GM12875 (cell line): Measurements from ENCODE around the gene SMKR1.
"Not testable (repeated sequence)": the region's sequence is repeated elsewhere in the genome, so short reads cannot be mapped to it uniquely, and the experiment has no call there.

Source experiments
- H3K4me3 ChIP-seq: one replicate; pipeline ENCODE4 v1.5.1; 2011; ENCODE audit warnings: low read depth, low read length, control low read depth
- TF ChIP-seq, protein P1 (sequence below): IDR thresholded peaks from 2 replicates; pipeline ENCODE4 v1.5.1; 2011; ENCODE audit warnings: low read depth, mild to moderate bottlenecking, control low read depth, inconsistent platforms, low read length, moderate library complexity, borderline replicate concordance; ENCODE audit not compliant: insufficient read depth

SMKR1 gene

DNA sequence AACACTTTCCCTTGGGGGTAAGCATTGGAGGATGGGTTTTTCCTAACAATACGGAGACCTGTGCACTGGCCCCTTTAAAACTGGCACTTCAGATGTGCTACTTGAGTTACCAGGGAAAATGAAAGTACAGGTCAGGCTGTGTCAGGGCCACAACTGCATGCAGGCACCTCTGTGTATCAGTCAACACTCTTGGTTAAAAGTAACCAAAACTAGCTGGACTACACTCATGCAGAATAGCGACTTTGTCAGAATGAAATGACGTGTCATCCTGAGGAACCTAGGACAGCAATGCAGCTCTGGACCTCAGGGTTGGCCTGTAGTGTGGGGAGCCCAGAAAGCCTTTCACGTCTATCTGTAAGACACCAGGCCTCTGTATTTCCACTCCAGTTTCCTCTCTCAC, 33.8 kb upstream of the SMKR1 start:
- TF ChIP-seq, protein P1, sequence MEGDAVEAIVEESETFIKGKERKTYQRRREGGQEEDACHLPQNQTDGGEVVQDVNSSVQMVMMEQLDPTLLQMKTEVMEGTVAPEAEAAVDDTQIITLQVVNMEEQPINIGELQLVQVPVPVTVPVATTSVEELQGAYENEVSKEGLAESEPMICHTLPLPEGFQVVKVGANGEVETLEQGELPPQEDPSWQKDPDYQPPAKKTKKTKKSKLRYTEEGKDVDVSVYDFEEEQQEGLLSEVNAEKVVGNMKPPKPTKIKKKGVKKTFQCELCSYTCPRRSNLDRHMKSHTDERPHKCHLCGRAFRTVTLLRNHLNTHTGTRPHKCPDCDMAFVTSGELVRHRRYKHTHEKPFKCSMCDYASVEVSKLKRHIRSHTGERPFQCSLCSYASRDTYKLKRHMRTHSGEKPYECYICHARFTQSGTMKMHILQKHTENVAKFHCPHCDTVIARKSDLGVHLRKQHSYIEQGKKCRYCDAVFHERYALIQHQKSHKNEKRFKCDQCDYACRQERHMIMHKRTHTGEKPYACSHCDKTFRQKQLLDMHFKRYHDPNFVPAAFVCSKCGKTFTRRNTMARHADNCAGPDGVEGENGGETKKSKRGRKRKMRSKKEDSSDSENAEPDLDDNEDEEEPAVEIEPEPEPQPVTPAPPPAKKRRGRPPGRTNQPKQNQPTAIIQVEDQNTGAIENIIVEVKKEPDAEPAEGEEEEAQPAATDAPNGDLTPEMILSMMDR, result no peak
- no peak overlapping the region for H3K4me3 ChIP-seq

DNA sequence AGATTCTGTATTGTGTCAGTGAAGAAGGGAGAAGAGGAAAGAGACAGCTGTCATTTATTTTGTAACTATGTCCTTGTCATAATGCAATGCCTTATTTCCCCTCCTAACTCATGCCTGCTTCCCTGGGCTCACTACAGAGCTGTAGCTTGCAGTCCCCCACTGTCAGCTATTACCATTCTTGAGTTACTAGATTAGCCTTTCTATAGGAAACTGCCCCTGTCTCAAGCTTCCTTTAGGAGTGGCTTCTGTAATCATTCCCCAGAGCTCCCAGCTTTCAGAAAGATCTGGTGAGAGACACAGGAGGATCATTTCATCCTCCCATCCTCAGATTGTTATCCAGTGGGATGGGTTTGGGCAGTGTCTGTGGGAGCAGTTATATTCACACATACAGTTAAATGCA, 32.4 kb upstream of the SMKR1 start:
- no peak overlapping the region for H3K4me3 ChIP-seq
- TF ChIP-seq, protein P1, result no peak

DNA sequence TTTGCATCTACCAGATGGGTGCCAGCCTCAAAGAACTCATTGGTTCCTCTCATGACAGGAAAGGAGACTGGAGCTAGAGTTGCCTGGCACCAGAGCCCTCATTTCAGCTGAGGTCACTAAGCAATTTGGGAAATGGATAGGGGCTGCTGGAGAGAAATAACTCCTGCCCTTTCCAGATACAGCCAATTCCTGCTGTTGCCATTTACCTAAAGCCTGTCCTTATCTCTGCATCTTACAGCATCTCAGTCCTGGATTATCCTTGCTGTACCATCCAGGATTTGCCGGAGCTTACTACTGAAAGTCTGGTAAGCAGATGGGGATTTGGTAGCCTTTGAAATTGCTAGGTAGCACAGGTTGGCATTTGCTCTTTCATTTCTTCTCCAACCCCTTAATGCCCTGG, 31.9 kb upstream of the SMKR1 start:
- H3K4me3 ChIP-seq, result no peak overlapping the region
- TF ChIP-seq, protein P1, result no peak

DNA sequence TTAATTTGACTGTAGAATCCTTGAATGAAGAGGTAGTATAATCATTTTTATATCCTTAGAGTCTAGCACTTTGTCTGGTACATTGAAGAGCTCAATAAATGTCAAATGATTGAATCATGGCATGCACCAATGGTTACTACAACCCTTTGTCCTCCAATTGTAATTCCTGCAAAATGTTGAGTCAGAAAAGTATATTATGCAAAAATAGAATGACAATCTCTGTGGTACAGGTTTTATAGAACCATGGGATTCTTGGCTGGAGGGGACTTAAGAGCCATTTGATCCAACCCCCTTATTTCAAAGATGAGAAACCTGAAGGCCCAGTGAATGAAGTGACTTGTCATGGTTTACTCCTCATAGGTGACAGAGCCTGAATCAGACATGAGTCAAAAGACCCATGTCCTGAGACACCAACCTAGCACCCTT, 30.9 kb upstream of the SMKR1 start:
- TF ChIP-seq, protein P1, result no peak
- no peak overlapping the region for H3K4me3 ChIP-seq

DNA sequence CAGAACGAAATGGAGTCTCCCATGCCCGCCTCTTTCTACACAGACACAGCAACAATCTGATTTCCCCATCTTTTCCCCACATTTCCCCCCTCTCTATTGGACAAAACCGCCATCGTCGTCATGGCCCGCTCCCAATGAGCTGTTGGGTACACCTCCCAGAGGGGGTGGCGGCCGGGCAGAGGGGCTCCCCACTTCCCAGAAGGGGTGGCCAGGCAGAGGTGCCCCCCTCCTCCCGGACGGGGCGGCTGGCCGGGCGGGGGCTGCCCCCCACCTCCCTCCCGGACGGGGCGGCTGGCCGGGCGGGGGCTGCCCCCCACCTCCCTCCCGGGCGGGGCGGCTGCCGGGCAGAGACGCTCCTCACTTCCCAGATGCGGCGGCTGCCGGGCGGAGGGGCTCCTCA, 26.4 kb upstream of the SMKR1 start:
- not testable (repeated sequence) for H3K4me3 ChIP-seq

DNA sequence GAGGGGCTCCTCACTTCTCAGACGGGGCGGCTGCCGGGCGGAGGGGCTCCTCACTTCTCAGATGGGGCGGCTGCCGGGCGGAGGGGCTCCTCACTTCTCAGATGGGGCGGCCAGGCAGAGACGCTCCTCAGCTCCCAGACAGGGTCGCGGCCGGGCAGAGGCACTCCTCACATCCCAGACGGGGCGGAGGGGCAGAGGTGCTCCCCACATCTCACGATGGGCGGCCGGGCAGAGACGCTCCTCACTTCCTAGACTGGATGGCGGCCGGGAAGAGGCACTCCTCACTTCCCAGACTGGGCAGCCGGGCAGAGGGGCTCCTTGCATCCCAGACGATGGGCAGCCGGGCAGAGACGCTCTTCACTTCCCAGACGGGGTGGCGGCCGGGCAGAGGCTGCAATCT, 25.9 kb upstream of the SMKR1 start:
- not testable (repeated sequence) for H3K4me3 ChIP-seq

DNA sequence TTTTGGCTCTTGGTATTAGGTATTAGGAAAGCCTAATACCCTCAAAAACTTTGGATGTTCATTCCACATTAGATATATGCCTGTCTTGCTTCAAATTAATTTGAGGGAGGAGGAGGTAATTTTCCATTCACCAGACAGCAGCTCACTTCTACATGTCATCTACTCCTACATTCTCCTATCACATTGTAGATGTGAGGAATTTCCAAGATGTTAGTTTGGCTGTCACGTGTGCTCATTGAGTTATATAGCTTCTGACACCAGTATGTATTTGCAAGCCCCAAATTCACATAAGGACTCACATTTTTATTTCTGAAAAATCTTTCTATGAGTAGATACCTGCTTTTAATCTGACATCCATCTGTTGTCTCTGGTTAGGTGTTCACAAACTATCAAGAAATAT, 22.5 kb upstream of the SMKR1 start:
- no peak overlapping the region for H3K4me3 ChIP-seq
- TF ChIP-seq, protein P1, result no peak

DNA sequence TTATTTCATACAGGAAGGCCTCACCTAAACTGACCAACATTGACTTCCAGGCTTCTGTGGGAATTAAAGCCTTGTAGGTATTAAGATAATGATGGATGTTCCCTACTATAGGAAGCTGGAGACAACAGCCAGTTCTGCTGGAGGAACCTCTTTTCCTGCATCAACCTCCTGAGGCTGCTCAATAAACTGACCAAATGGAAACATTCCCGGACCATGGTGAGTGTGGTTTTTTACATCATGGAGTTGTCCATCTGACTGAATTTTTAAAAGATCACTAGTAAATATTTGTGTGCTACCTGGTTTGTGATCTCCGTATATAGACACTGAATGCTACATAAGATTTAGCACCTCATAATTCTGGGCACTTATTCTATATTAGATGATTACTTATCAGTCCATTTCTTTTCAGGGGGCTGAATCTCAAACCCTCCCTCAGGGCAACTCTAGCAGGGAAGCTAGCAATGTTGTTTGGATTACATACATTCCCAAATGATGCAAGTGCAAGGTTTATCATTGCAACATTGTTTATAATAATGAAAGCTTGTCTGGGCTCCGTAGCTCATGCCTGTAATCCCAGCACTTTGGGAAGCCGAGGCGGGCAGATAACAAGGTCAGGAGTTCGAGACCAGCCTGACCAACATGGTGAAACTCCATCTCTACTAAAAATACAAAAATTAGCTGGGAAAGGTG, 21.5 kb upstream of the SMKR1 start:
- TF ChIP-seq, protein P1, result no peak
- no peak overlapping the region for H3K4me3 ChIP-seq

DNA sequence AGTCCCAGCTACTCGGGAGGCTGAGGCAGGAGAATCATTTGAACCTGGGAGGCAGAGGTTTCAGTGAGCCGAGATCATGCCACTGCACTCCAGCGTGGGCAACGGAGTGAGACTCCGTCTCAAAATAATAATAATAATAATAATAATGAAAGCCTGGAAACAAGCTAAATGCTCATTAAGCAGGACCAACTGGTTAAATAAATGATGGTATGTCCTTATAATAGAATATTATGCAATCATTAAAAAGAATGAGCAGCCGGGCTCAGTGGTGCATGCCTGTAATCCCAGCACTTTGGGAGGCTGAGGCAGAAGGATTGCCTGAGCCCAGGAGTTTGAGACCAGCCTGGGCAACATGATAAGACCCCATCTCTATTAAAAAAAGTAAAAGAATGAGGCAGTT, 21.0 kb upstream of the SMKR1 start:
- not testable (repeated sequence) for H3K4me3 ChIP-seq
